ENCODE results near the gene SUSD5. TPM values are rescaled to one million over a fixed set of nuclear protein-coding genes. Genes with fewer than 3 reads are reported as not detected.
"Not testable (repeated sequence)": the region's sequence is repeated elsewhere in the genome, so short reads cannot be mapped to it uniquely, and the experiment has no call there.

SUSD5 gene
- total RNA-seq, 1 experiment from 2014 or later, result 2.0 TPM

DNA sequence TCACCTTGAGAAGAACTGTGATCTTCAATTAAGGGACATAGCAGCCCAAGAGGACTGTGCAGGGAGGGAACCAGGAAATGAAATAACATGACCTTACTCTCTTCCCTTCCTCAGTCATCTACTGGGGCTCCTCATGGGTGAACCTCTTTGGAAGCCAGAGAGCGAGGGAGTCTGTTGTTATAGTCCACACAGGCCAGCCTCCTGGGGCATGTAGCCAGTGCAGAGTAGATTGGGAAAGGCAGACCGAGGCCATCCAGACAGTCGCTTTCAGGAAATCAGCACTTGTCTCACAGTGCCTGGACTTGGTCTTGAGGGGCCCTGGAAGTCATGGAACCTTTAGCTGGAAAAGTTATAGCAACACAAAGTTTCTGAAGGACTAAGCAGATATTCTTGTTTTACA, 98.7 kb downstream of the SUSD5 start:
- DNase-seq (ENCODE audit: extremely low read depth, low read depth), result no peak

DNA sequence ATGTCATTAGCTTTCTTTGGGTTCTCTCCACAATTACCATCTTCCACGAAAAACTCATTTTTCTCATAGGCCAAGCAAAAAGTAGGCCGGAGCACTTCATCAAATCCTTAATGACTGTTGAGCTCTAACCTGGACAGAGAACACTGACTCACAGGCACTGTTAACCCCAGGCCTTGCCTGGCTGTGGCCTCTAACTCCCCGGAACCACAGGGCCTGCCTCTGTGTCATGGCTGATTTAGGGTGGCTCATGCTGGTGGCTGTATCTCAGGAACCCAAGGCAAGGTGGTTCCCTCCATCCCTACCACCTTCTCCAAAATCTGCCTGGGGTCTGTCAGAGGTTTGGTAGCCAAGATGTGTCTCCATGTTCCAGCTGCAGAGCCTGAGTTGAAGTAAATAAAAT, 101.1 kb downstream of the SUSD5 start:
- no peak for DNase-seq (ENCODE audit: extremely low read depth, low read depth)

DNA sequence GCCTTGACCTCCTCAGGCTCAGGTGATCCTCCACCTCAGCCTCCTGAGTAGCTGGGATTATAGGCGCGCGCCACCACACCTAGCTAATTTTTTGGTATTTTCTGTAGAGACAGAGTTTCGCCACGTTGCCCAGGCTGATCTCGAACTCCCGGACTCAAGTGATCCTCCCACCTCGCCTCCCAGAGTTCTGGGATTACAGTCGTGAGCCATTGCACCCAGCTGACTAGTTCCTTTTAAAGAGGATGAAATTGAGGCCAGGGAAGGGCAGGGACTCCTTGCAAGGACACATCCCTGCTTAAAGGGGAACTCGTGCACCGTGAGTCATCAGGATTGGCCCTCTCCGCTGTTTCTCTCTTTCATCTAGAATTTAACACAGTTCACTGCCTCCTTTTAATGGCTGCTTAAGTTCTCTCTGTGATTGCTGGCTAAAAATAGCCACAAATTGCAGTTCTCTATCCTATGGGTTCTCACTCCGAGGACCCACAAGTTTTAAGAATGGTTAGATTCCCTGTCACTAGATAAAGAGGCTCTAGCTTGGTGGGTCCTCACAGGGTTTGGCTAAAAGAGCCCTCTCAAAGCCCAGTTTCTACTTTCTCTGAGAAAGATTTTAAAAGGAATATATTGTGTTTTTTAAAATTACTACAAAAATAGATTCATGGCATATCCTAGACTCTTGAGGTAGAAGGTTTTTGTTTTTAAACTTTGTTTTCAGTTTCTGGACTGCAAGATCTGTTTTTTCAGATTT, 103.4 kb downstream of the SUSD5 start:
- peak; percentile 33 for DNase-seq (ENCODE audit: extremely low read depth, low read depth)

DNA sequence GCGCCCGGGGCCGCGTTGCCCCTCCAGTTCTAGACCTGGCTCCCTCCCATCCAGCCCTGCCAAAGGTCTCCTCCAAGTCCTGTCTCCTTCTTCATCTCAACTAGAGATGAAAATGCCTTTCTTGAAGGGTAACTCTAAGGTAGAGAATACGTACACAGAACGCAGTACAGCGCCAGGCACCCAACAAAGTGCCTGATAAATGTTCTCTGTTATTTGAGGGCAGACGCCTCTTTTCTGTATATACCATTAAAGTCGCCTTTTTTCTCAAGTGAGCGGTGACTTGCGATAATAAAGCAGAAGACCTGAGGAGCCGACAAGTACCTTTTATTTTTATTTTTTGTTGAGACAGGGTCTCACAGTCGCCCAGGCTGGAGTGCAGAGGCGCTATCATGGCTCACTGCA, 104.0 kb downstream of the SUSD5 start:
- no peak for DNase-seq (ENCODE audit: extremely low read depth, low read depth)

DNA sequence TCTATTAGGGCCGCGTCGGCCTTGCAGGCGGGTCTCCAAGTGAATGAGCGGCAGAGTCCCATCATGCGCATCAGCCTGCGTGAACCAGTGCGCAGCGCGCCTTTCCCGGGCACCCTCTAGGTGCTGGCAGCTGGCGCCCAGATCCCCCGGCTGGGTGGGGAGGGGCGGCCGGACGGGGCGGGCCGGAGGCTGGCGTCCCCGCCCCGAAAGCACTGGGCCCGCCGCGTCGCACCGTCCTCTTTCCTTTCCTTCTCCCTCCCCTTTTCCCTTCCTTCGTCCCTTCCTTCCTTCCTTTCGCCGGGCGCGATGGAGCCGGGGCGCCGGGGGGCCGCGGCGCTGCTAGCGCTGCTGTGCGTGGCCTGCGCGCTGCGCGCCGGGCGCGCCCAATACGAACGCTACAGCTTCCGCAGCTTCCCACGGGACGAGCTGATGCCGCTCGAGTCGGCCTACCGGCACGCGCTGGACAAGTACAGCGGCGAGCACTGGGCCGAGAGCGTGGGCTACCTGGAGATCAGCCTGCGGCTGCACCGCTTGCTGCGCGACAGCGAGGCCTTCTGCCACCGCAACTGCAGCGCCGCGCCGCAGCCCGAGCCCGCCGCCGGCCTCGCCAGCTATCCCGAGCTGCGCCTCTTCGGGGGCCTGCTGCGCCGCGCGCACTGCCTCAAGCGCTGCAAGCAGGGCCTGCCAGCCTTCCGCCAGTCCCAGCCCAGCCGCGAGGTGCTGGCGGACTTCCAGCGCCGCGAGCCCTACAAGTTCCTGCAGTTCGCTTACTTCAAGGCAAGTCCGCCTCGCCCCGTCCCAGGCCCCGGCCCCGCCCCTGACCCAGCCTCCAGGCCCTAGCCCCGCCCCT, 104.6 kb downstream of the SUSD5 start, which contains the start of gene CRTAP:
Gene CRTAP (plus strand): TSS at position 243 of the 850 bp plus-strand sequence. CDS start 64 bp downstream, at position 307.
- peak; percentile 85 for DNase-seq (ENCODE audit: extremely low read depth, low read depth)

DNA sequence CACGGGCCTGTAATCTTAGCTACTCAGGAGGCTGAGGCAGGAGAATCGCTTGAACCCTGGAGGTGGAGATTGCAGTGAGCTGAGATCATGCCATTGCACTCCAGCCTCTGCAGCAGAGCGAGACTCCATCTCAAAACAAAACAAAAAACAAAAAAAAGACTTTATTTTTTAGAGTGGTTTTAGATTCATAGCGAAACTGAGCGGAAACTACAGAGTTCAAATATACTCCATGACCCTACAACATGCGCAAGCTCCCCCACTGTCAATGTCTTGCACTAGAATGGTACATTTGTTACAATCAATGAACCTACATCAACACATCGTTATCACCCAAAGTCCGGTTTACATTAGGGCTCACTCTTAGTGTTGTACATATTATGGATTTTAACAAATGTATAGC, 107.0 kb downstream of the SUSD5 start:
- no peak for DNase-seq (ENCODE audit: extremely low read depth, low read depth)

DNA sequence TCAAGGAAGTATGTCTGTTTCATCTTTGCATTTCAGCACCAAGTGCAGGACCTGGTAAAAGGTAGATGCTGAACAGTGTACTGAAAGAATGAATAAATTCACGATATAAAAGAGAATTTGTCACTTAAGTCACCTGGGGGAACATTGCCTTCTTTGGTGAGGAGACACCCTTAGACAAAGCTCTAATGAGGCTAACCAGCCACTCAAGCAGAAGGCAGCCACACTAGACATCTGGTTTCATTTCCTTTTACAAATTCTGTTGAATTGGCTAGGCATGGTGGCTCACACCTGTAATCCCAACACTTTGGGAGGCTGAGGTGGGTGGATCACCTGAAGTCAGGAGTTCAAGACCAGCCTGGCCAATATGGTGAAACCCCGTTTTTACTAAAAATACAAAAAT, 111.8 kb downstream of the SUSD5 start:
- not testable (repeated sequence) for DNase-seq (ENCODE audit: extremely low read depth, low read depth)

DNA sequence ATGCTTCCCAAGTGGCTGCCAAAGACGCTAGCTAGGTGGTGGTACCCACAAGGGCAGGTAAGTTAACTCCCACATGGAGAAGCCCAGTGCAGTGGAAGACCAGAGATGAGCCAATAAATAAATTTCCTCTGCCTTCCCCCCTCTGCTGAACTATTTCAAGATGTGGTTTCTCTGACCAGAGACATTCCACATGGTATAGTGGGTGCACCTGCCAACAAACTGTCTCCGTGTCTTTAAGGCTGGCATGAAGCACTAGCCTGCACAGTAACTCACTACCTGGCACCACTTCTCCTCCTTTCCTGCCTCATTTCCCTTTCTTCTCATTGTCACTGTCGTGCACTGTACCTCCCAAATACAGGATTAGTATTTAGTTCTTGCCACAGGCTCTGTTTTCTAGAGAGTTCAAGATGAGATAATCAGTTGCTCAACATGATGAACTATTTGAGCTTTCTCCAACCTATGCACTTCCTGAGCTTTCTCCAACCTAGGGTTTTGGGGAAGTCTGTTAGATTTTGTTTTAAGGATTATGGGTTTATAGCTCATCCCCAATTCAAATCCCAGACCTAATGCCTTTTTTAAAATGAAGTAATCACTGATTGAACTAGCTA, 113.2 kb downstream of the SUSD5 start:
- DNase-seq (ENCODE audit: extremely low read depth, low read depth), result no peak

DNA sequence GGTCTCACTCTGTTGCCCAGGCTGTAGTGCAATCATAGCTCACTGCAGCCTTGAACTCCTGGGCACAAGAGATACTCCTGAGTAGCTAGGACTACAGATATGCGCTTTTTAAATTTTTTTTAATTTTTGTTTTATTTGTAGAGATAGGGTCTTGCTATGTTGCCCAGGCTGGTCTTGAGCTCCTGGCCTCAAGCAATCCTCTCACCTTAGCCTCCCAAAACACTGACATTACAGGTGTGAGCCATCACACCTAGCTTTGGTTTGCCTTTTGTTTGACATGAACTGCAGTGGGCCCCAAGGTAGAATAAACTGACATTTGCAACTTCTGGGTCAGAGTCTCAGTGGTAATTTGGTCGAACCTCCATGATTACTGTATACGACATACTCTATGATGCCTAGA, 113.8 kb downstream of the SUSD5 start:
- no peak for DNase-seq (ENCODE audit: extremely low read depth, low read depth)

DNA sequence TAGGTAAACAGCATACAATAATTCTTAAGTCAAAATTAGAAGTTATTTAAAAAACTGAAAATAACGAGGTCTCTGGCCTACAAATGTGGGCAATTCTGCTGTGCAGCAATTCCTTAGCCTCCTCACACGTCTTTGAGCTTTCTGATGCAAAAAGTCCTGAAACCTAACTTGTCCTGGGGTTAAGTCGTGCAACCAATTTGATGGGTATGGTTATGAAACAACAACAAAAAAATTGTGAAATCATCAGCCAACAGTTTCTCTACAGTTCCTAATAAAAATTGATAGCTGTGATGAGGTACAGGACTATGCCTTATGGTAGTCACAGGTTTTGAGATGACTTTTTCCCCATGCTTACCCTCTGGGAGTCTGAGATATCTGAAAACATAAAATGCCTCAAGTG, 115.1 kb downstream of the SUSD5 start:
- DNase-seq (ENCODE audit: extremely low read depth, low read depth), result no peak

DNA sequence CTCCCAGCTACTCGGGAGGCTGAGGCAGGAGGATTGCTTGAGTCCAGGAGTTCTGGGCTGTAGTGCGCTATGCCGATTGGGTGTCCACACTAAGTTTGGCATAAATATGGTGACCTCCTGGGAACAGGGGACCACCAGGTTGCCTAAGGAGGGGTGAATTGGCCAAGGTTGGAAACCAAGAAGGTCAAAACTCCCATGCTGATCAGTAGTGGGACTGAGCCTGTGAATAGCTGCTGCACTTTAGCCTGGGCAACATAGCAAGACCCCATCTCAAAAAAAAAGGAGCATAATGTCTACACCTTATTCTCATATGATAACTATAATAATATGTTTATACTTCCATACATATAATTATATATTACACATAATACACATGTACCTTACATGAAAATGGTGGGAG, 115.6 kb downstream of the SUSD5 start:
- DNase-seq (ENCODE audit: extremely low read depth, low read depth), result no peak

DNA sequence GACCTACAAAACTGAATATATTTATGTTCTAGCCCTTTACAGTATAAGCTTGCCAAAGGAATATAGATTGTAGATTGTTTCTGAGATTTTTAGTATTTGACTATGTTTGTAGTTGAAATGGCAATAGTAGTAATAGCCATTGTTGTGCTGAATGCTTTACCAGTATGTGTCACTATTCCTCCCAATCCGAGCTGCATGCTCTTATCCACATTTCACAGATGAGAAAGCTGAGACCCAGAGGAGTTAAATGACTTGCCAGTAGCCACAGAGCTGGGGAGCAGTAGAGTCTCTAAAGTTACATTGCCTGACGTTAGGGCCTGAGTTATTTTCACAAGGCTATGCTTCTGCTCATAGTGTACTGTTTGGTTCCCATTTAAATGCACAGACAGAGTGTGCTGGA, 118.4 kb downstream of the SUSD5 start:
- DNase-seq (ENCODE audit: extremely low read depth, low read depth), result no peak

Small RNAs within 50 kb of the gene (small RNA-seq; reads per million reads assigned to genes)
- gene AC123900.1, result 0 reads per million in 2 experiments
- gene RN7SL296P, result 0 to 0.06 reads per million in 2 experiments

Other genes starting within 250 kb of the SUSD5 start
- 53.0 and 57.0 TPM in 2 replicates for gene GLB1, start 121.7 kb downstream of the SUSD5 start, total RNA-seq (2014; rRNA removed; shearing (Covaris generic))
- 2.5 and 2.7 TPM in 2 replicates for gene TMPPE, start 121.7 kb downstream of the SUSD5 start, total RNA-seq (2014; rRNA removed; shearing (Covaris generic))
- 401 and 420 TPM in 2 replicates for gene CRTAP, start 104.8 kb downstream of the SUSD5 start, total RNA-seq (2014; rRNA removed; shearing (Covaris generic))
- gene FBXL2, start 58.6 kb upstream of the SUSD5 start, total RNA-seq (2014; rRNA removed; shearing (Covaris generic)), result 4.6 and 7.3 TPM in 2 replicates
- gene UBP1, start 221.6 kb upstream of the SUSD5 start, total RNA-seq (2014; rRNA removed; shearing (Covaris generic)), result 25.5 and 36.5 TPM in 2 replicates